GM04504 (cell line): ENCODE measurements around the gene SLC44A5.

Source experiments
- DNase-seq: peaks from one replicate; pipeline ENCODE4 v3.0.0-alpha.2; 2012; ENCODE audit warnings: low read depth

The SLC44A5 gene

DNA sequence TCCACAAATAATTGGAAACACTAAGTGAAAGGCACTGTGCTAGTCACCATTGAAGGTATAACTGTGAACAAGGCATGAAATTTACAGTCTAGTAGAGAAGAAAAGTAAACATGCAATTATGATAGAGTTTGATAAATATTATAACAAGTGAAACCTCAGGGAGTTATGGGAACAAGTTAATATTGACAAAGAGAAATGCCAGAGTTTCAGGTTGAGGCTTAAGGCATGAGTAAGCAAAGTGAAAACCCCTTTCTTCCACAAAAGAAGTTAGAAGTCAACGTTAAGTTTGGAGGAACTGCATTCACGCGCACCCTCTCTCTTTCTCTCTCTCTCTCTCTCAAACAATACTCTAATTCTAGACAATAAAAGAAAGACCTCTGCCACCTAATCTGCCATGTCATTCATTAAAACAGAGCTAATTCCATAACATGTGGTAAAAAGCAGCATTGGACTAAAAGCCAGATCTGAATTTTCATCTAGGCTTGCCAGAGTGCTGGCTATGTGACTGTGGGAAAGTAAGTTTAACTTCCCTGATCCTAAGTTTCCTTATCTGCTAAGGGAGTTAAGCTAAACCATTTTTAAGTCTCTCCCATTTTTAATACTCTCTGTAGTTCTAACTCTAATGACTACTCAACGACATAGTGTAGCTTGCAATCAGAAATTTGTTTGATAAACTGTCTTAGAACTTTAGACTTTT is 22.0 kb downstream of the SLC44A5 start:
- DNase-seq = no peak

DNA sequence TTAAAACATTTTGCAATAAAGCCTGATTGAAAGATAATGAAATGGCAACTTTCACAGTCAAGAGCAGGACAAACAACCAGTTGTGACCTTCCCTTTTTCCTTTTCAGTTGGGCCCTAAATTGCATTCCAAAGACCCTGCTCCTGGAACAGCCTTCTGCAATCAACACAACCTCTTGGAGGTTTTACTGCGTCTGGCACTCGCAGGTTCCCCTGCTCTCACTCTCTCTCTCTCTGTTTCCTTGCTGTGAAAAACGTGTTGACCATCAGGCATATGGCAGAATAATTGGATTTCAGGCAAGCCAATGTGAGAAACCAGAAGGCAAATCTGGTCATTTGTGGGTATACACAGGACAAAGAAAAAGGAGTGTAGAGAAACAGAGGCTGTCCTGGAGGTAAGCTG is 23.2 kb downstream of the SLC44A5 start:
- no peak for DNase-seq

DNA sequence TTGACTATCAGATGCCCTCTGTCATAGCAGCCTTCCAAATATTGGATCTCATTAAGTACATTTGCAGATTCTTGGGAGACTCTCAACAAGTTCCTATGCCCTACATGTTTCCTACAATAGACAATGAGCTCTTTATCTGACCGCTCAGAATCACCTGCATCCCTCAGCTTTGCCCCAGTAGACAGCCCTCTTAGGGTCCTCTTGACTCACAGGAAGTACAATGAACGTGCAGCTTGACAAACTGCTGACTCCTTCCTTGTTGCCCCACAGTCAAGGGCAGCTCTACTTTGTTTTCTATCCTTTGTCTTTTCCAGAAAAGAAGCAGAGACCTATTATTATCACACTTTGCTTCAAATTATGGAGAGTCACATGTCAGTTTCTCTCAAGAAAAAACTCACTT is 27.6 kb downstream of the SLC44A5 start:
- DNase-seq = no peak

DNA sequence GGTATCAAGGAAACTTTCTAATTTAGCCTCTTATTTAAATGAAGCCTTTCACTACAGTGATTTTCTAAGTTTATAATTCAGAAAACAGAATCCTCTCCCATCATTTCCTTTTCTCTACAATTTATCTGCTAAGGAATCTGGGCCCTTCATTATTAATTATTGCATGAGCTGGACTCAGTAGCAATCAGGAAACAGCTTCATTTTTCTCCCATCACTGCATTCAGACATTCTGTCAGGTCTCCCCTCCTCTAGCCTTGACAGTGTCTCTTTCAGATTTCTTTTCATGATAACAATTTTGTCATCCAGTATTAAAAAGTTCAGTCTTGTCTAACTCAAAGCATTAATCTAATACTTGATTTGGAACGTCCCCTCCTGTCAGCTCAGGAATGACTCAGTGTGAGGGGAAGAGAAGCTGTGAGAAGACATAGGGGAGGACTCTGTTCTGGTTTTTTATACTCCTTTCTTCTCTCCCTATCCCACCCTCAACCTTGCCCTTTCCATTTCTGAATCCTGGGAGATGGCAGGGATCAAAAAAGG is 28.1 kb downstream of the SLC44A5 start:
- no peak for DNase-seq

DNA sequence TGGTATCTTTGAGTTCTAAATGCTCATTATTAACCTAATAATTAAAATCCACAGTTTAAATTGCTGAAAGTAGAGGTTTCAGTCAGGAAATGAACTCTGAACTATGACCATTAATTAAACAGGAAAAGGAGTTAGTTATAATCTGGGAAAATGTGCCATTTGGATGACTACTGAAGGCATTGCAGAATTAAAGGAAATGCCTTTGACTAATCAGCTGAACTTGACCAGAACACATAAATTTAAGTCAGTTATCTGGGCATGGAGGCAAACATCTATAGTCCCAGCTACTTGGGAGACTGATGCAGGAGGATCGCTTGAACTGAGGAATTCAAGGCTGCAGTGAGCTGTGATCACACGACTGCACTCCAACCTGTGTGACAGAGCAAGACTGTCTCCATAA is 31.9 kb downstream of the SLC44A5 start:
- DNase-seq = no peak

DNA sequence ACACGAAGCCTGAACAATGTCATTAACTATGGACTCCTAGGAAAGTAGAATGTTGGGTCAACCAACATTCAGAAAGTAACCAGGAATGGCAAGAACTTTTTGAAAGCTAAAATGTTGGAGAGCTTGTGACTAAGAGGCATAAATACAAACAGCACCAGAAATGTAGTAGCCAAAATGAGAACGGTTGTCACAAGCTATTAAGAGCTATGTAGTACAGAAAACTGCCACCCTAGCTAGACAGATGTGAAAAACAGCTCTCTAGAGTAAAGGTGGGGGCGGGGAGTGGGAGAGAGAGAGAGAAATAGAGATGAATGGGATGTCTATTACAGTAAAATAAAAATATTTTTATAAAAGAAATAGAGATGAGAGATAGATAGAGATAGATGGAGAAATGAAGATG is 35.1 kb downstream of the SLC44A5 start:
- DNase-seq = no peak

DNA sequence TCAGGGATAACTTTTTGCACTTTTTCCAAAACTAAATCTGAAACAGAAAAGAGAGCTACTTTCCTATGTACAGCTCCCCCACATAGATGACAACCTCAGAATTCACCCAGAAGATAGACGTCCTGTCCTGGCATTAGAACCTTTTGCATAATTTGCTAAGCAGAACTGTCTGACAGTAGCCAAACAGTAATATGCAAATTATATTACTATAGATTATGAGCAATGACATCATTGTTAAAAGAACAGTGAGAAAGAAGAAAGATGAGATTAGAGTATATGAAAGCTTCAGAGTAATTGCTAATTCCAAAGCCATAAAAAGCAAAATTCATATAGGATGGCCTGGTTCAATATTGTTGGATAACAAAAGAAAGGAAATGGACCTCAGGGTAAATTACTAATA is 43.7 kb downstream of the SLC44A5 start:
- no peak for DNase-seq

DNA sequence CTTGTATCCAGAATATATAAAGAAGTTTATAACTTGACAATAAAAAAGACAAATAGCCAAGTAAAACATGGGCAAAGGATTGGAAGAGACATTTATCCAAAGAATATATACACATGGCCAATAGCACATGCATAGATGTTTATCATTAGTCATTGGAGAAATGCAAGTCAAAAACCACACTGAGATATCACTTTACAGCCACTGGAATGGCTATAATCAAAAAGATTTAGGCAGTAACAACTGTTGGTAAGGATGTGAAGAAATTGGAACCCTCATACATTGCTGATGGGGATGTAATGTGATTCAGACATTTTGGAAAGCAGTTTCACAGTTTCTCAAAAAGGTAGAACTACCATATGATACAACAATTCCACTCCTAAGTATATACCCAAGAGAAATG is 51.1 kb downstream of the SLC44A5 start:
- no peak for DNase-seq

DNA sequence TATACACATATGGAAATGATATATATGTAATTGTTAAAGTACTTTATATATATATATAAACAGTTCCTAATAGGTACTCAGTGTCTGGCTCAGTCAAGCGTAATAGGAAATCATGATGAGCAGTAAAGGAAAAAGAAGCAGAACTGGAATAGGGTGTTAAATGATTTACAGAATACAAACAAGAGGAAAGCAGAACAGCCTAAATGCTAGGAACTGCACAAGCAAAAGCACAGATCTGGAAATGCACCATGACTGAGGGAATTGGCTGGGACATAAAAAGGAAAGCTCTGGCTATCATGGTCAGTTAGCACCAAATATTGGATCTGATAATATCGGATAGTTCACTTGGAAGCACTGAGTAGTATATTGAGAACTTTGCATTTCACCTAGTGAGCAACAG is 51.8 kb downstream of the SLC44A5 start:
- DNase-seq = no peak

DNA sequence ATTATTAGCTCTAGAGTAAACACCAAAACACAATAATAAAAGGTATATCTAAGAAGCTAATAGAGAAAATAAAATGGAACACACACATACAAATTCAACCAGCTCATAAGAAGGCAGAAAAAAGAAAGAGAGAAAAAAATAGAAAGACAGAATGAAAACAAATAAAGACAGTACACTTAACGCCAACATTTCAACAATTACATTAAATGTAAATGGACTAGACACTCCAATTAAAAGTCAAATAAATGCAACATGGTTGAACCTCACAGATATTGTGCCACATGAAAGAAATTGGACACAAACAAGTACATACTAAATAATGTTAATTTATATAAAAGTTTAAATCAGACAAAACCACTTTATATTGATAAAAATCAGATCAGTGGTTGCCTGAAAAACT is 56.0 kb downstream of the SLC44A5 start:
- no peak for DNase-seq

DNA sequence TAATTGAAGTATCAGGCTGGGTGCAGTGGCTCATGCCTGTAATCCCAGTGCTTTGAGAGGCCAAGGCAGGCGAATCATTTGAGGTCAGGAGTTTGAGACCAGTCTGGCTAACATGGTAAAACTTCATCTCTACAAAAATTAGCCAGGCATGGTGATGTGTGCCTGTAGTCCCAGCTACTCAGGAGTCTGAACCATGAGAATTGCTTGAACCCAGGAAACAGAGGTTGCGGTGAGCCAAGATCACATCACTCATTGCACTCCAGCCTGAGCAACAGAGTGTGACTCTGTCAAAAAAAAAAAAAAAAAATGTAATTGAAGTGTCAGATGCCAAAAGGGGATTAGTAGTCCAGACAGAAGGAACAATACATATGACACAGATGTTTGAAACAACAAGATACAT is 56.7 kb downstream of the SLC44A5 start:
- no peak for DNase-seq

DNA sequence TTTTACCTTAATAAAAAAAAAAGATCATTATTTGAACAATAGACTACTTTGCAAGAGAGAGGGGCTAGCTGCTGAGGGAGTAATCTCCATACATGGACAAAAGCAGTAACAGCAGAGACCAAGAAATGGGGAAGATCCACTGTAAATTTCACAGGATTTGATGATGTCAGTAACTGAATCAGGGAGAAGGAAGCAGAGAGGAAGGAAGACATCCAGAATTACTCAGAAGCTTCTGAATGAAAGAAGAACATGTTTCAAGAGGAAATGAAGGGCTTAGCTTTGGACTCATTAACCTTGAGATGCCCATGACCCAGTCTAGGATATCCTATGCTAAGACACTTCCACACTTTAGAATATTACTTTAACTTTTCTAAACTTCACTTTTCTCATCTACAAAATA is 60.4 kb downstream of the SLC44A5 start:
- DNase-seq = no peak

DNA sequence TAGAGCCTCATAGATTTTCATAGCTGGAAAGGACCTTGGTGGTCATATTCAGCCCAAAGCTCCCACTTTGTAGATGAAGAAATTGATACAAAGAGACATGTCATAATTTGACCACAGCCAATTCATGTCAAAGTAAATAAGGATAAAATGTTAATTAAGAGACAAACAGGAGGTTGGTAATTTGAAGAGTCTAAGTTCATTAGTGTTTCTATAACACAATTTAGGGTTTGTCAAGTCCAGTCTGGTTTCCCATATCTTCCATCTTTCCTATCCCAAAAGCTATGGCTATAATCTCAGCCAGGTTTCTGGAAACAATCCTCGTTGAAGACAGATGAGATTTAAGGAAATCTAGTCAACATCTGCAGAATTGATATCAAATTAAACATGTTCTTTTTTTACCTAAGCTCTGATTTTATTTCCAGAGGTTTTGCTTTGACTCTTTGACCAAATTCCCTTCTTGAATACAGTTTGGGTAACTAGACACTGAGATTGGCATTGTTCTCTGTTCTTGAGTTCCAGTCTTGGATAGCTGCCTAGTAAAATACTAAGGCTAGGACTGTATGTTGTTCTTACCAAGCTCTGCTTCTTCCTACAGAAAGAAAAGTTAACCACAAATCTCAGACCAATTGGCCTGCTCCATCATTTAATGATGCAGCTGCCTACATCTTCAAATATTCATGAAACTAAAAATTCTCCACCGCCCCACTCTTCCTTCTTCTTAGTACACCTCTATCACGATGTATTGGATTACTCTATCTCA is 62.0 kb downstream of the SLC44A5 start:
- DNase-seq = no peak

DNA sequence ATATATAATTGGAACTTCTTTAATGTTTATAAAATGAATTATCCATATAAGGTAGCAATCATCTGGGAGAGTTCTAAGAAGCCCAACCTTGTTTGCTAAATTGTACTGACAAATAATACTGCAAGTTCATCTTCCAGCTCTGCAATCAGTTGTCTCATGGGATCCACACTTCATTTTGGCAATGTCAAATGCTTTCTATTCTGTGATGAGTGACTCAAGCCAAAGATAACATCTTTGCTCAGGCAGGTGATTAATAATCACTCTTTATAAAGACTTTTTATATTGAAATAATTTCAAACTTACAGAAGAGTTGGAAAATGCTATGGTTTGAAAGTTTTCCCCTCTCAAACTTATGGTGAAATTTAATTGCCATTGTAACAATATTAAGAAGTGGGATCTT is 67.2 kb downstream of the SLC44A5 start:
- no peak for DNase-seq

DNA sequence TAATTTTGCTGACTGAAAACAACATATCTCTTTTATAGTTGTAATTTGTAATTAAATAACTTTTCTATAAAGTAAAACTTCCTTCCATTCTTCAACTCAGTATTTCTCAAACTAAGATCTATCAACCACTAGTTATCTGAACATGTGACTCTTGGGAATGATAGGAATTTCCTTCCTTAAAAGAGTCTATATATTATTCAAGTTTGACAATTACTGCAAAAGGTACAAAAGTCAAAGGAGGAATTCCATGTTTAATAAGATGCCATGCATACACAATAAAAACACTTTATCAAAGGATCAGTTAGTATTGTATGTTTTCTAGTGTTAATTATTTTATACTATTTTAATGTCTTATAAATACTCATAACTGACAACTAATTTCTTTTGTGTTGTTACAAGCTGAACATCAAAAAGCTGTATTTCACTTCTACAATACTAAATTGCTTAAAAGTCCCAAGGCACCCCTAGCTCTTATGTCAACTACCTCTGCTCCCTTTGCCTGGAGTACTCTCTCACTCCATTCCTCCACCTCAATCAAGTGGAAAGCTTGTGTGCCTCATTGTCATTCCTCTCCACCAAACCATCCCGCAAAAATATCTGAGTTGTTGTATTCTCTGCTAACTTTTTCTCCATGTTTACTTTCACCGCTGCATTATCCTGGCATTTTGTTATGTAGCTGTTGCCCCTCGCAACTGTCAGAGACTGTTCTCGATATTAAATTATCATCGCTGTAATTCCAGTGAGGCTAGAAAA is 67.9 kb downstream of the SLC44A5 start:
- DNase-seq = no peak

DNA sequence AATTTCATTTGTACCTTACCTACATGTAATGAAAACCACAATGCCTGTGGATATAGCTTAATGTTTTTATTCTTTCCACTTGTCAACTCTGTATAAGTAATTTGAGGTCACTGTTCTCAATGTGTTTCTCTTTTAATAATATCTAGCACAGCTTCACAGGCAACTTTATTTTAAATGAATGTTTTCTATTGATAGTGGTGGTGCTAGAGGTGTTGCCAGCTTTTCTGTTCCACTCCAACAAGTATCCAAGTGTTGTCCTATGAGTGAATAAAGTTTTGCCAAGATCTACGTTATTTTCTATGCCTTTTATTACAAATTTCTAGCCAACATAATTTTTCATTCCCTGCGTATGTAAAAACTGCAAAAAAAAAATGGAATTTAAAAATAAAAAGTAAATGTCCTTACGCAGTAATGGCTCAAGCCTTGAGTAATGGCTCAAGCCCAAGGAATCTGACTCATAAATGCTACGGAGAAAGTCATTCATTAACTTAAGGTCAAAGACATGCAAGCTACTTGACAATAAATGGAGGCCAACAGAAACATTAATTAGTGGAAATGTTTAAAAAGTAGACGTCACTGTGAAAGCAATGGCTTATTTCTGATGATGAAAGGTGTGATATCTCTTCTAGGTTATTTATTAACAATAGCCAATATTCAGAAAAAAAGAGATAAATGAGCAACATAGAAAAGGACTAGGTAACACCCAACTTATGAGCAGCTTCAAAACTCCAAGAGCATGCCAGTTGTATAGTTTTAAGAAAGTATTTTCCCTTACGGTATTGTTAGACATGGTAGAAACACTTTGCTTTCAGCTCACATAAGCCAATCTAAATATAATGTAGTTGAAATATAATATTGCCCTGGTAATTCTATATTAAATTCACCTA is 71.4 kb downstream of the SLC44A5 start:
- no peak for DNase-seq

DNA sequence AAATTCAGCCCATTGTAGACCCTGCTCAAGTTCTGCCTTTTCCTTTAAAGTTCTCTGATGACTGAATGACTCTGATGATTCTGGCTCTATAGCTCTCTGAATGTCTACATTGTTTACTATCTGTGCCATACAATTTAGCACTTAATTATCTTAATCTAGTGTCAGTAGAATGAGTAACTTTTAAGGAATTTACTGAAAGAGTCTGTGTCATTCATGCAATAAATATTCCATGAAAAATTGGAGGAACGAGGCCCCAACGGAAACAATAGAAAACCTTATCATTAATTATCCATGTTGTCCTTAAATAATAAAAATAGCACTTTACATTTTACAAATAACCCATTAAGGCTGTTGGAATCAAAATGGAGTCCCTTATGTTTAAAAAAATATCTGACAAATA is 77.8 kb downstream of the SLC44A5 start:
- DNase-seq = no peak

DNA sequence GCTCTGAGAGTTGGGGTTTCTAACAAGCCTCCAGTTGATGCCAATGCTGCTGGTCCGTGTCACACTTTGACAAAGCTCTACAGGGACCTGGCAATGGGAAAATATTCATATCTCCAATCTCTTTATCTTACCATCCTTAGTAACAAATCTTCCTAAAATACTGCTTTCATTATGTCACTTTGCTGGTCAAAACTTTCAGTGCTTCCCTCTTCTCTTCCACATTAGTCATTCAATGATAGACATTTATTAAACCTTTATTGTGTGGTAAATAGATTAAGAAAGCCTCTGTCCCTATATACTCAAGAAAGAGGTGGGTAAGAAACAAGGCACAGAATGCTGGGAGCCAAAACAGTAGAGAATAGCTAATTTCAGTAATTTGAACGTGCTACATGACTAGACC is 79.3 kb downstream of the SLC44A5 start:
- no peak for DNase-seq

DNA sequence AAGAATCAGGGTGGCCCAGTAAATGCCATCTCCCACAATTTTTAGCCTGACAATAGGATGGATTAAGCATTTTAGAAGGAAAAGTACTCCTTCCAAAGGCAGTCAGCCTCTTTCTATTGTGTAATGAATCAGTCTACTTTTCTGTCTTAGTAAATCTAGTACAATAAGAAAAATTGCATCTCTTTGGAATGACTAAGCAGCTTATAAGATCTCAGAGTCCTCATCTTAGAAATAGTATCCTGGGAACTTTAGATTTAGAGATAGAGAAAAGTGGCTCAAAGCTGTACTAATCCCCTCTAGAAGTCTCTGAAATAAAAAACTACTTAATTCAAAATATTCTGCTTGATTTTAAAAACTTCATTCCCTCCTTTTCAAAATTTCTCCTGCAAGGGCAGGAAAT is 81.4 kb downstream of the SLC44A5 start:
- DNase-seq = no peak

DNA sequence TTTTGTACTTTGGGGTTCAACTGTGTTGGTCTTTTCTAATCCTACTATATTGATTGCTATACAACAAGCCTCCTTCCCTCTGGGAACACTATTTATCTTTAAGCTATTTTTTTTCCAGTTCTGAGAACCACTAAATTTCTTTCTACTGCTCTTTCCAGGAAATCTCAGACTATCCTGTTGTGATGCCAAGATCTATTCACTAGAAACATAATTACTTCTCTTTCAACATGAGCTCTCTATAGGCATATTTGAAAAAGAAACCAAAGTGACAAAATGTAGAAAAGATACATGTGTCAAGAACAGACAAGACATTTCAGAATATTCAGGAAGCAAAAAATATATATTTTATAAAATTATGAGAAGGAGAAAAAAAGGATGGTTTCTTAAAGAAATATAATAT is 82.9 kb downstream of the SLC44A5 start:
- no peak for DNase-seq

DNA sequence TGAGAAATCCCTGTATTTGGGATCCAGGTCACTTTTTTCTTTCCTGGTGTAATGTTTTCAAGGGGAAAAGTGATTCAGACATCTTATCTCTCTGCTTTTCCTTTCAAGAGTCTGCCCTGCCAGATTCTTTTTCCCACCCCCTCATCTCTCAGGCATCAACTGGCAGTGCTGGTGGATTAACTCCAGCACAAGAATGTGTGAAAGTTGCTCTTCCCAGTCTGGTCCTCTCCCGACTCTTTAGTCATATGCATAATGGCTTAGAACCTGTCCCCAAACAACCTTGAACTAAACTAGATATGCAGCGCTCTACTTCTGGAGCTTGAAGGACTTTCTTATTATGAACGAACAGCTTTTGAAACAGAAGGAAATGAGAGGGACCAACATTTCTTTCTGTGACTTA is 88.5 kb downstream of the SLC44A5 start:
- no peak for DNase-seq

DNA sequence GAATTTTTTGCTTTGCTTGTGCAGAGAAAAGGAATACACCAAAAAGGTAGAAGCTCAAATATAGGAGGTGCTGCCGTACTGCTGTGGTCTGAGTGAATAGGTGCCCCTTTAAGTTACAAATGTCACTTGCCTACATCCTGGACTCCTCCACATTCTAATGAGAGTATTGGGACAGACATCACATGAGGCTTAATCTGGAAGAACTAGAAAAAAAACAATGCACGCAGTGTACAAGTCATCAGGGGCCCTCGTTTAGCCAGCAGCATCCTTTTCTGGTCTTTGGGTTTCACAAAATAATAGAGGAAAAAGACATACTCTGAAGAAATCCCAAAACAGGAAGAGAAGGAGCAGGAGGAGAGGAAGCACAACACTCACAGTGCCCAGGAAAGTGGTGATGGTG is 89.3 kb downstream of the SLC44A5 start:
- no peak for DNase-seq
